Stimulated activated CD8-positive, alpha-beta memory T cell treated with anti-CD3 and anti-CD28 coated beads, Interleukin-7, amount 100 ng/mL, for 1 hour (primary cell): ENCODE results near the gene PRKCZ.

Source experiments
- DNase-seq, 2 donors: peaks; one replicate each; pipeline ENCODE4 v3.0.0-alpha.2; 2020; ENCODE audit warnings: low read depth in 2 of 2

Gene PRKCZ

GRCh38 chr1:2228694-2229036, 178.5 kb downstream of the PRKCZ start:
- no peak for DNase-seq

- DNase-seq = no peak
Measured at GRCh38 chr1:2229037-2229864, 179.0 kb downstream of the PRKCZ start.

- no peak for DNase-seq
Measured at GRCh38 chr1:2229911-2230731, 179.9 kb downstream of the PRKCZ start.

- no peak for DNase-seq
Measured at GRCh38 chr1:2230781-2231531, 180.7 kb downstream of the PRKCZ start.

- peak in 1 of 2 donors; percentile 40 for DNase-seq
Measured at GRCh38 chr1:2231532-2232254, 181.5 kb downstream of the PRKCZ start.

GRCh38 chr1:2232255-2232915, 182.2 kb downstream of the PRKCZ start:
- no peak for DNase-seq

GRCh38 chr1:2232916-2233438, 182.8 kb downstream of the PRKCZ start:
- no peak for DNase-seq

- no peak for DNase-seq
Measured at GRCh38 chr1:2233468-2233867, 183.3 kb downstream of the PRKCZ start.

GRCh38 chr1:2233997-2234761, 184.0 kb downstream of the PRKCZ start:
- DNase-seq = peak; percentile 47 to 66

- no peak for DNase-seq
Measured at GRCh38 chr1:2234762-2235113, 184.5 kb downstream of the PRKCZ start.
